ENCODE results near the gene HSD17B3.
A peak's percentile ranks its signal among the peaks of the same experiment; 100 is the strongest.

Gene HSD17B3

GRCh38 chr9:96204853-96205252, 97.1 kb downstream of the HSD17B3 start:
- ATAC-seq: no peak
- TF ChIP-seq BACH2 (CRISPR knock-in tag; IDR thresholded peaks at IDR 0.05; ENCODE audit: borderline replicate concordance) (no peak), PPARA (CRISPR knock-in tag; IDR thresholded peaks at IDR 0.05; ENCODE audit: borderline replicate concordance) (no peak), OSR1 (CRISPR knock-in tag; IDR thresholded peaks at IDR 0.05) (no peak), TOX (CRISPR knock-in tag; IDR thresholded peaks at IDR 0.05; ENCODE audit: borderline replicate concordance) (no peak), ISL1 (CRISPR knock-in tag; IDR thresholded peaks at IDR 0.05) (no peak), SNAI2 (CRISPR knock-in tag; IDR thresholded peaks at IDR 0.05) (no peak), ESRRG (CRISPR knock-in tag; IDR thresholded peaks at IDR 0.05) (no peak), ZFP3 (CRISPR knock-in tag; IDR thresholded peaks at IDR 0.05) (no peak), TCF4 (CRISPR knock-in tag; IDR thresholded peaks at IDR 0.05; ENCODE audit: borderline replicate concordance) (no peak), ZFP30 (CRISPR knock-in tag; IDR thresholded peaks at IDR 0.05) (no peak), ZNF565 (CRISPR knock-in tag; conservative IDR thresholded peaks at IDR 0.05; ENCODE audit: low read depth) (no peak), GLIS3 (CRISPR knock-in tag; IDR thresholded peaks at IDR 0.05) (no peak), CREB5 (CRISPR knock-in tag; IDR thresholded peaks at IDR 0.05; ENCODE audit: low read depth) (no peak), ZNF8 (CRISPR knock-in tag; IDR thresholded peaks at IDR 0.05) (no peak), ARNTL (CRISPR knock-in tag; IDR thresholded peaks at IDR 0.05; ENCODE audit: borderline replicate concordance, low read depth) (no peak), PATZ1 (CRISPR knock-in tag; IDR thresholded peaks at IDR 0.05; ENCODE audit: borderline replicate concordance) (no peak)
- TF ChIP-seq, protein P1, sequence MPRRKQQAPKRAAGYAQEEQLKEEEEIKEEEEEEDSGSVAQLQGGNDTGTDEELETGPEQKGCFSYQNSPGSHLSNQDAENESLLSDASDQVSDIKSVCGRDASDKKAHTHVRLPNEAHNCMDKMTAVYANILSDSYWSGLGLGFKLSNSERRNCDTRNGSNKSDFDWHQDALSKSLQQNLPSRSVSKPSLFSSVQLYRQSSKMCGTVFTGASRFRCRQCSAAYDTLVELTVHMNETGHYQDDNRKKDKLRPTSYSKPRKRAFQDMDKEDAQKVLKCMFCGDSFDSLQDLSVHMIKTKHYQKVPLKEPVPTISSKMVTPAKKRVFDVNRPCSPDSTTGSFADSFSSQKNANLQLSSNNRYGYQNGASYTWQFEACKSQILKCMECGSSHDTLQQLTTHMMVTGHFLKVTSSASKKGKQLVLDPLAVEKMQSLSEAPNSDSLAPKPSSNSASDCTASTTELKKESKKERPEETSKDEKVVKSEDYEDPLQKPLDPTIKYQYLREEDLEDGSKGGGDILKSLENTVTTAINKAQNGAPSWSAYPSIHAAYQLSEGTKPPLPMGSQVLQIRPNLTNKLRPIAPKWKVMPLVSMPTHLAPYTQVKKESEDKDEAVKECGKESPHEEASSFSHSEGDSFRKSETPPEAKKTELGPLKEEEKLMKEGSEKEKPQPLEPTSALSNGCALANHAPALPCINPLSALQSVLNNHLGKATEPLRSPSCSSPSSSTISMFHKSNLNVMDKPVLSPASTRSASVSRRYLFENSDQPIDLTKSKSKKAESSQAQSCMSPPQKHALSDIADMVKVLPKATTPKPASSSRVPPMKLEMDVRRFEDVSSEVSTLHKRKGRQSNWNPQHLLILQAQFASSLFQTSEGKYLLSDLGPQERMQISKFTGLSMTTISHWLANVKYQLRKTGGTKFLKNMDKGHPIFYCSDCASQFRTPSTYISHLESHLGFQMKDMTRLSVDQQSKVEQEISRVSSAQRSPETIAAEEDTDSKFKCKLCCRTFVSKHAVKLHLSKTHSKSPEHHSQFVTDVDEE (CRISPR knock-in tag; IDR thresholded peaks at IDR 0.05): no peak

DNA sequence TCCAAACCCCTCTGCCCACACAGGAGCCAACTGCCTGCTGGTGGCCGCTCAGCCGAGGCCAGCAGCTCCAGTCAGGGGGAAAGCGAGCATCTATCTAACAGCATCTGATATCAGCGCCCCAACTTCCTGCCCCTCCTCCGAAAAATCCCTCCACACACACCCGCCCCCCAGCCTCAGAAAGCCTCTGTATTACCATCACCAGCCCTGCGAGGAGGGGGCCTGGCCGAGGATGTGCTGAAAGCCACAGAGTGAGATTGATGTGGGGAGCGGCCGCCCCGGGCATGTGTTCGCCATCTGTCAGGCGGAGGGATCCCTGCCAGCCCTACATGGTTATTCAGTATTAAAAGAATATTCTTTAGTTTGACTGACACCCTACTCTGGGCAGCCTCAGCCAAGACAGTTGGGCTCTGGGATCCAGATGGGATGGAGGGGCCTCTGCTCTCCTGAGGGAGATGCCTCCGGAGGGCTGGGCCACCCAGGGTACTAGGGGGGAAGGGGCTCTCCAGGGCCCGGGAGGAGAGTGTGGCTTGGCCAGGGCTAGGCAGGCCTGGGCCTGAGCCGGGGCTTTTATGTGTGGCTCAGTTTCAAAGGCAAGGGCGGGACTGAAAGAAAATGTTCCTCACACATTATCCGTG, 98.0 kb downstream of the HSD17B3 start:
- ATAC-seq: peak; percentile 65
- TF ChIP-seq PPARA (CRISPR knock-in tag; IDR thresholded peaks at IDR 0.05; ENCODE audit: borderline replicate concordance): no peak
- no peak for TF ChIP-seq ARNTL (CRISPR knock-in tag; IDR thresholded peaks at IDR 0.05; ENCODE audit: borderline replicate concordance, low read depth)
- TF ChIP-seq, protein P1 (CRISPR knock-in tag; IDR thresholded peaks at IDR 0.05): peak; percentile 56
- no peak for TF ChIP-seq SNAI2 (CRISPR knock-in tag; IDR thresholded peaks at IDR 0.05)
- no peak for TF ChIP-seq ISL1 (CRISPR knock-in tag; IDR thresholded peaks at IDR 0.05)
- TF ChIP-seq PATZ1 (CRISPR knock-in tag; IDR thresholded peaks at IDR 0.05; ENCODE audit: borderline replicate concordance): peak; percentile 21; the same call in 1 of the 2 replicates
- TF ChIP-seq ZC3H10 (CRISPR knock-in tag; IDR thresholded peaks at IDR 0.05): no peak
- TF ChIP-seq ZFP3 (CRISPR knock-in tag; IDR thresholded peaks at IDR 0.05): no peak
- no peak for TF ChIP-seq GLIS3 (CRISPR knock-in tag; IDR thresholded peaks at IDR 0.05)
- no peak for TF ChIP-seq ZNF8 (CRISPR knock-in tag; IDR thresholded peaks at IDR 0.05)
- TF ChIP-seq CSRNP3 (CRISPR knock-in tag; IDR thresholded peaks at IDR 0.05): no peak
- no peak for TF ChIP-seq ZFP30 (CRISPR knock-in tag; IDR thresholded peaks at IDR 0.05)
- no peak for TF ChIP-seq ESRRG (CRISPR knock-in tag; IDR thresholded peaks at IDR 0.05)
- no peak for TF ChIP-seq ZNF565 (CRISPR knock-in tag; conservative IDR thresholded peaks at IDR 0.05; ENCODE audit: low read depth)
- TF ChIP-seq OSR1 (CRISPR knock-in tag; IDR thresholded peaks at IDR 0.05): no peak
- TF ChIP-seq CREB5 (CRISPR knock-in tag; IDR thresholded peaks at IDR 0.05; ENCODE audit: low read depth): no peak
- TF ChIP-seq RARB (CRISPR knock-in tag; IDR thresholded peaks at IDR 0.05): no peak
- TF ChIP-seq ZNF70 (CRISPR knock-in tag; IDR thresholded peaks at IDR 0.05): no peak
- TF ChIP-seq TCF4 (CRISPR knock-in tag; IDR thresholded peaks at IDR 0.05; ENCODE audit: borderline replicate concordance): peak; percentile 94
